ENCODE data around the gene EPHA7. TPM values are rescaled to one million over a fixed set of nuclear protein-coding genes. Genes with fewer than 3 reads are reported as not detected.

The EPHA7 gene
- total RNA-seq: not detected in 2 replicates

DNA sequence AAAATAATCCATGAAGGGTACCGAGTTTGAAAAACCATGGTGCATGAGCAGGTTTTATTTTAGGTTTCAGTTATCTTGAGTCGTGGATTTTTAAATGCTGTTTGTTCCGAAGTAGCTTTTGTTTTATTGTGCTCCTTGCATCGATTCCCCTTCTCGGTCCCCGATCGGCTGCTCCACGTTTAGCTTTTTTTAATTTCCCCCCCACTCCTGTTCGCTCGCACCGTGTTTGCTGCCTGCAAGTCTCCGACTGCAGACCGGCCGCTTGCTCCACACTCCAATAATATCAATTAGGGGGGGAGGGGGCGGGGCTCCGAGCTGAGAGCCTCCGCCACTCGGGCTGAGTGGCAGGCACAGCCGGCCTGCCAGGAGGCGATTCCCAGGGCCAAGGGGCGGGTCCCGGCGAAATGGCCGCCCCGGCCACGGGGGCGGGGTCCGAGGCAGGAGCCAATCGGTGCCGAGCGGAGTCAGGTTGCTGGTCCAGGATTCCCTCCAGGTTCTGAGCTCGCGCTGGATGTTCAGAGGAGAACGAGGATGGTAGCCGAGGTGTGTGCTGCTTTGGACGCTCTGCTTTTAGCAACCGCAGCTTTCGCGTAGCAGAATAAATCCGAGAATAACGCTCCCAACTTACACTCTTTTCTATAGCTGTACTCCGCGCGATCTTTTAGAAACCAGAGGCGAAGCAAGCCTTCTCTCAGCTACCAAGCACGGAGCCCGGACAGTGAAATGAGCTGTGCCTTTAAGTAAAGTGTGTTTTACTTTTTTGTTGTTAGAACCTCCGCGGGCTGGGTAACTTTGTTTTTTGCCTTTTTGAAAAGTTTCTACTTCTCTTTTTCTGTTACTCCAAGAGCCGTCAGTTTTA is at the start of gene EPHA7:
EPHA7 (minus strand) TSS at position 256 of the 859 bp plus-strand sequence; CDS start at position 38, 218 bp downstream.
- intact Hi-C loops (cut with micrococcal nuclease): loop anchor here (5.0 kb wide), 2 partner anchors 607 to 1678 kb away; no protein-coding TSS in a partner anchor

DNA sequence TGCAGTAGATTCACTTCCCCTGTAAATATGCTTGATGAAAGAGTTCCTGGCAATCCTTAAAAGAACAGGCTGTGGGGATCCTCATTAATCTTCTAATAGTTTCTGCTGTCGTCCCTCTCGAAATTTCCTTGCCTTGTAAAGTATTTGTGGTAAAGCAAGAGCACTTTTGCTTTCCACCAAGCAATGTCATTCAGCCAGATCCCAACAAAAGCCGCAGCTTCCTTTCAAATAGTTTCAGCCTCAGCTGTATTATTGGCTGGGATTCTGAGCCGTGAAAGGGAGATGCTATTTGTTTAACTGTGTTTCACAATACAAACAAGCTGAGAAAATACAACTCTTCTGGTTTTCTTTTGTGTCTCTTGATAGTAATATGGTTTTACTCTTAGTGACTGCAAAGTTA is 48.9 kb upstream of the EPHA7 start:
- intact Hi-C loops (cut with micrococcal nuclease): no loop called here

DNA sequence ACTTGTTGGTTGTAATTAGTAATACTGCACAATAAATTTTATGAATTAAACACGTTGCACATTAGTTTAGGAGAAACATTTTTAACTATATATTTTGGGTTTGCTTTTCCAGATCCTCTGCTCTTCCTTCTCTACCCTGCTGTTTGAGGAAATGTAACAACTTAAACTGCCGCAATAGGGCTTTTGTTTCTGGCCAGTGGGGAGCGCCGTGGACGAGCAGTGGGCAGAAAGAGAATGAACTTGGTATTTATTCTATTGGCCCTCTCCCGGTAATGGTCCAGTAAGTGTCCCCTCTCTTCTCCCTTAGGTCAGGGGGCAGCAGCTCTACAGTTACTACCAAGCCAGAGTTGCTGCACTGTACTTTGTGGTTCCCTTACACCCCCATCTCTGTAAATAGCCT is 35.2 kb upstream of the EPHA7 start:
- intact Hi-C loops (cut with micrococcal nuclease): no loop called here

DNA sequence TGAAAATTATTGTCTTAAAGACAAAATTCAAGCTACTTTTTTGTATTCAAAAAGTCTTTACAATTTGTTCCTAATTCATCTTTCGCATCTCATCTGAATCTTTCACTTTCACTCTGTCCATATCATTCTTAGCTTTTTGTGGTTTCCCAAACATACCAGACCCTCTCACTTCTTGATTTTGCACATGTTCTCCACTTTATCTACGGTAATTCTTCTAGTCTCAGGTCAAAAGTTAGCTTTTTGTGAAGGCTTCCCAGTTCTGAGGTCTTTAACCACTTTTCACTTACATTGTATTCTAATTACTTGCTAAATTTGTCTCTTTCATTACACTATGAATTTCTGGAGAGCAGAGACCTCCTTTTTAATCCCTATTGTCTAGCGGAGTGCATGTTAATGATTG is 34.6 kb upstream of the EPHA7 start:
- intact Hi-C loops (cut with micrococcal nuclease): no loop called here

DNA sequence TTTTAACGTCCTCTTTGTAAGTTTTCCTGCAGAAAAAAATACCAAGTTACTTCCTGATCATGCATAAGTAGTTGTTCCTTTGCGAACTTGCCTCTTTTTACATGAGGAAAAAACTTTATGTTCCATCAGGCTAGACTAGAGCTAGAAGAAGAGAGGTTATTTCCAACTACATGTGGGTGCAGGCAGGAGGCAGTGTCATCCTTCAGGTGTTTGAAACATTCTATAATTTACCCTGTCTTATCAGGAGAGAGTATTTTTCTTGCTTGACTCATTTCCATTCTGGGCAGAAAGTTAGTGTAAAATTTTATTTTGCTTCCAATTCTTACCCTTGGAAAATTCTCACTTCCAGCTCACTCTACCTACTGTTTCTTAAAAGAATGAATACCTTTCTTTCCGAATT is 28.5 kb upstream of the EPHA7 start:
- intact Hi-C loops (cut with micrococcal nuclease): no loop called here

DNA sequence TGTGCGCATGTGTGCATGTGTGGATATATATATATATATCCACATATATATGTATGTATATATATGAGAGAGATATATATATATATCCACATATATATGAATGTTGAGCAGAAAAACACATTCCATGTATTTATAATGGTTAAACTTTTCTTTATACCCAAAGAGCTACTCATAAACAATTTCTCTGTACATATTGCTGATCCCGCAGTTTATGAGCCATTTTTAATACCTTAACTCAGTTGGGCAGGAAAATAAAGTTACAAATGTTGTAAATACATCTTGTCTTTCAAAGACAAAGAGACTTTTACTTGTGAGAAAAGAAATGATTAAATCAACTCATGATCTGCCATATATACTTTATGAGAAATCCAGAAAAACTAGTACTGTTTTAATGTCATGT is 18.1 kb upstream of the EPHA7 start:
- intact Hi-C loops (cut with micrococcal nuclease): no loop called here

DNA sequence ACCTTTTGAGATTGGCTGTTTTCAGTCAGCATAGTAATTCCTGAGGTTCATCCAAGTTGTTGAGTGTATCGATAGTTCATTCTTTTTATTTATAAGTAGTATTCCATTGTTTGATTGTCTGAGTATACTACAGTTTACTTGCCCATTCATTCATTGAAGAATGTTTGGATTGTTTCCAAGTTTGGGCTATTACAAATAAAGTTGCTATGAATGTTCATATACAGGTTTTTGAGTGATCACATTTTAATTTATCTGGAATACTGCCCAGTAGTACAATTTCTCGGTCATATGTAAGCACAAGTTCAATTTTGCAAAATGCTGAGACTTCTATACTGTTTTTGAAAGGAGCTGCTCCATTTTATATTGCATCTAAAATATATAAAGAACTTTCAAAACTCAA is 14.2 kb upstream of the EPHA7 start:
- intact Hi-C loops (cut with micrococcal nuclease): no loop called here

DNA sequence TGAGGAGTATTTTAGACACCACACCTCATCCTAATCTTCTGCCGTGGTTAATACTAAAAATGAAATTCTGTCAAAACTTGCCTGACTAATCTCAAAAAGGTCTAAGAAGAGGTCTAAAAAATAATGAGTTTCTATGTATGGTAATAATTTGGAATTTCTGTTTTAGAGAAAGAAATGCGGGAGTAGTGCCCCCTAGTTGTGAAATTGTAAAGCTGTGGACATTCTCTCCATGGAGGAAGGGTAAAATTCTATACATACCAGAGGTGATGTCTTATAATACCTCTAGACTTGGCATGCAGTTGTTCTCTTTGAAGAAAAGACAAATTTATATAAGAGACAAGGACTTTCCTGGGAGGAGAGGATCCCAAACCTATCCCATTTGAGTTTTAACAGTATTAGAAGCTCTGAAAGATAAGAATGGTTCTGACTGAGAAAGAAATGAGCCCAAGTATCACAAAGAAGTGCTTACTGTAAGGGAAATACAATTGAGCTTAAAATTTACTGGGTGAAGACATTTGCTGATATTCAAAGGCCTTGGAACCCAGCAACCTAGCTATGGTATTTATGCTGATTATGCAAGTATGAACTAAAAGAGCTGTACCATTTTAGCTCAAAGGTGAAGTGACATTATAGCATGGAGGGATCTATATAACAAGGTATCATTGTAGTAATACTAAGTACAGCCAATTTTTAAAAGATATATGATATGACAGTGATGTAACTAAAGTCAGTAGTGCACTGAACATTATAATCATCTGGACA is 5.1 kb upstream of the EPHA7 start:
- intact Hi-C loops (cut with micrococcal nuclease): loop anchor here (5.0 kb wide), 2 partner anchors 612 to 1673 kb away; no protein-coding TSS in a partner anchor

DNA sequence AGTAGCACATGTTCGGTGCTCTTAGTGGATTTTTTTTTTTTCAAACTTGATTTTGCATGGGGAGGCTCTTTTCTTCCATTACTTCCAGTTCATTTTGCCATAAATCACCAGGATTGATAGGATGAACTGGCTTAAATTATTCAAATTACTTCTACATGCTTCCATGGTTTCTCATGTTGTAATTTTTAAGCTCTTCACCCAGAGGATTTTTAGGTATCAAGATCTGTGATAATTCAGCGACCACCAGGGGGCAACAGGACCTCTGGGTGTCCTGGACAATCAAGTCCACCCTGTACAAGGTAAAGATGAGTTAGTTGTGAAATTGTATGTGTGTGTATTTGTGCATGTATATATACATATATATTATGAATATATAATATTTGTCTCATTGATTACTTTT is 4.2 kb upstream of the EPHA7 start:
- intact Hi-C loops (cut with micrococcal nuclease): loop anchor here (5.0 kb wide), 2 partner anchors 611 to 1674 kb away; no protein-coding TSS in a partner anchor

DNA sequence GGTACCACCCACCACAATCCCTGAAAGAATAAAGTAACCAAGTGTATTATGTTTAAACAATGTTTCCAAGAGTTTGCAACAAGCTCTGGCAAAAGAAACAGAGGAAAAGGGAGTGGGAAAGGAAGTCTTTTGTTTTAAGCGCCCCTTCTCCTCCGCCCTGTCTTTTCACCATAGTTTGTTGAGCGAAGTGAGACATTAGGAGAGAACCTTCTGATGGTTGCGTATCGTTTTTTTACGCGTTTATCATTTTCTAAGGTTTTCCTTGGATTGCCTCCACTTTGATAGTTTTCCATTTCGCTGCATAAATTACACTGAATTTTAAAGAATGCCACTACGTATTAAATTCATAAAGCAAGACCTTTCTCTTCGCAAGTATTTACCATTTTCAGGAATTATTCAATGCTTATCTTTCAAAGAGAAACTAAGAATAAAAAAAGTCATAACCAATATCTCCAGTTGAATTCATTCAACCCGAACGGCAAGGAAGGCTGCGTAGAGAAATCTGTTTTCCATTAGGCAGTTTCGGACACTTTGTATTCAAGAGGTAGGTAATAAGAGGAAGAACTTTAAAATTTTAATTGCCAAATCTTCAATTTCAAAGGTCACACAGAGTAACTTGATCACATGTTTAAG is 920 bp upstream of the EPHA7 start:
- intact Hi-C loops (cut with micrococcal nuclease): loop anchor here (5.0 kb wide), 2 partner anchors 608 to 1677 kb away; no protein-coding TSS in a partner anchor

DNA sequence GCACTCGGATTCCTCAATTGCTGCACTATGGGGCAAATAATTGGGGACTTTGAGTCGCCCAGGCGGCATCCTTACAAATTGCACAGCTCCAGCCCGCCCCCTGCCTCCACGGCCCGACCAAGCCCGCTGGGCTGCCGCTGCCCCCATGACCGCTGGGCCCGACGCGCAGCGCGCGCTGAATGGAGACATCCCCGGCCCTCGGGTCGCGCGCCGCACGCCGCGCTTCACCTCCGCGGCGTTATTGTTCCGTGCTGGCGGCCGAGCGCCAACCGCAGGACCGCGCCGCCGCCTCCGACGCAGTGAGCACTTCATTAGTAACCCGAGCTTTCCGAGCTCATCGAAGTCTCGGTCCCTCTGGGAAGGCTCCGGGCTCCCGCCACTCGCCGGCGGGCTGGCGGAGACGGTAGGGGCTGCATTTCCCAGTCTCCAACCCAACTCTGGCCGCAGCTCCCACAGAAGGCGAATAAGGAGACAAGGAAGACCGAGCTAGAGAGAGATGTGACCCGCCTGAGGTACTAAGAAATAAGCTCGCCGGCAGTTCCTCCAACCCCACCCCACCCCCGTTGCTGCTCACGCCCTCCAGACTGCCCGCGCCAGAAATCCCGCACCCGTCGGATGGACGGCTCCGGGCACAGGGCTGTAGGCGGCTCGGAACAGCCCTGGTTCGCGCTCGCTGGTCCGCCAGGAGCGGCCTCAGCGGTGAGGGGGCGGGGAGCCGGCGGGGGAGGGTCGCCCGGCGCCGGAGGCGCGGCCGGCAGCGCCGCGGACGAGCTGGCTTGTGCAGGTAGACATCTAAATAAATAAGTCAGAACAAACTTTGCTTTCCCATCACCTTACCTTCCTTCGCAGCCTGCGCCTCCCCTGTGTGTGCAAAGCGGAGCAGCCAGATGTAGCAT is 703 bp downstream of the EPHA7 start:
- intact Hi-C loops (cut with micrococcal nuclease): no loop called here

DNA sequence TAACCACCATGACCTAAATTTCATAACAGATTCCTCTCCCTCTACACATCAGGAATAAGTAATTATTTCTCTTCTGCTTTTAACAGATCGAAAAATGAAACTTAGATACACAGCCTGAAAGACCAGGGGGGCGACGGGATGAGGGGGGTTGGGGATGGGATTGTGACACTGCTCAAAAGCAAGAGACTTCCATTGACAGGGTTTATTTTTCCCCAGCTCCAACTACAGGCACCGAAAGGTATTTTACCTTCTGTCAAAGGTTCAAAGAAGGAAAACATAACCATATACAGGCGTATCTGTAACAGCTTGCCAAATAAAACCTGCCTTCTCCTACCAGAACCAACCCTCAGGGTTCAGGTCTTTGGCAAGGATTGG is 1.3 kb downstream of the EPHA7 start:
- intact Hi-C loops (cut with micrococcal nuclease): no loop called here

DNA sequence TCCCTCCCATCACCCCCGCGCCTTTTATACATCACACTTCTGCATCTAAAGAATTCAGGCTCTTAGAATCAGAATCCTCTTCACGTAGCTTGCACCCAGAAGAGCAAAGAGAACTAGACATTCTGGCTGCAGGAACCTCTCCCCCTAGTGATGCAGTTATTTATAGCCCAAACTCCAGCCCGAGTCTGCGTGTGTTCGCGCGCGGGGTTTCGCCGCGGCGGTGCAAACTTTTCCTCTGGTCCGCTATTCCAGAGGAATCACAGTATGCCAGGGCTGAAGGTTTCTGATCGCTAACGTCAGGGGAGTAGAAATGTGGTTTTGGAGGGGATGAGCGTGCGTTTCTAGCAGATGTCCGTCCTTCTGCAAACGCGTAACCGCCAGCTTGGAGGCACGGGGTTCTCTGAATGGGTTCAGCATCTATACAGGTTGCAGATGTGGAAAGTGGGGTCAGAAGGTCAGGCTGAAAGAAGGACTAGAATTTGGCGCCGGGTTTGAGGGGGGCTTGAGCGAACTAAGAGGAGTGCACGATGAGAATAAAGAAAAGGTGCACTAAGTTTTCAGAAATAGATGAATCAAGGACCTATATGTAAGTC is 1.8 kb downstream of the EPHA7 start:
- intact Hi-C loops (cut with micrococcal nuclease): no loop called here

DNA sequence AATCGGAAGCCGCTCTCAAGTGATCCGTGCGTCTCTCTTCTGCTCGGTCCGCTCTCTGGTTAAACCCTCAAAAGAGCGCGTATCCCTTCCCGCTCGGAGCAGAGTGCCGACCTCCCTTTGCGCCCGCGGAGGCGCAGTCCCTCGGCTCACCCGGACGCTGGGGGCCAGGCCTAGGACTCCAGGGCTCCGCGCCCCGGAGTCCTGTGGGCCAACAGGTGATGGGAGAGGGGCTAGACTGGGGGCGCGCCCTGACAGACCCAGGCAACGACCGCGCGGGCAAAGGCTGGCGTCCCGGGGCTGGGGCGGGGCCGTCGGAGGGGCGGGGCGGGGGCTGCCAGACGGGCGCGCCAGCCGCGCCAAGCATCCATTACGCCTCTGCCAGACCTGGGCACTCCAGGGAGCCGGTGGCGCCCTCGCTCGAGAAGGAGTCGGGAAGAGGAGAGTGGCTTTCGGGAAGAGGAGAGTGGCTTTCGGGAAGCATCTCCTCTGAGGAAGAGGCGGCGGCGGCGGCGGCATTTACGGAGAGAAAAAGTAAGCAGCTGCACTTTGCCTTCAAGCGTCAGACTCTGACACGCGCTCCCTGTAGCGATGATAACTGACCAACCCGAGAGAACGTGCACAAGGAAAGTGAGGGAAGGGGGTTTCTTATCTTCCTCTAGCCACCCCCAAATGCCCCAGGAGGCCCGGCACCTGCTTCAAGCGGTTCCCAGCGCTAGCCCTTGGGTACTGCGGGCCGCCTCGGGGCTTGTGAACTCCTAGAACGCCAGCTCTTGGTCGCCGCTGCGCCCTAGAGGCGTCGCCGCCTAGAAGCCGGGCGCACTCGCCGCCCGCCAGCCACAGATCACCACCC is 2.6 kb downstream of the EPHA7 start:
- intact Hi-C loops (cut with micrococcal nuclease): no loop called here

DNA sequence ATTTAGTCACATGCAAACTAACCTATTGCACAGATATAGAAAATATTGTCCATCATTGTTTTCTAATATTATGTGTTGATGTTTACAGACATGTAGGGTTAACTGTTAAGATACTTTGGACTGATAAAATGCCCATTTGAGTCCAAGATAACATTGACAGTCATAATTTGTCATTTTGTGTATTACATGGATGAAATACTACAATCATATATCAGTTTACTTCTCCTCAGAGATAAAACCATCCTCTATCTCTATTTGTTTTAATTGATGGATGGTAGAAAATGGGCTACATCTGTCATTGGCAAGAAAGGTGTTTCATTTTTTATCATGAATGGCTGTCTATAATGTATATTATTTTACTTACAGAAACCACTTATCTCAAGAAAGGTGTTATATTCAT is 6.2 kb downstream of the EPHA7 start:
- intact Hi-C loops (cut with micrococcal nuclease): no loop called here

DNA sequence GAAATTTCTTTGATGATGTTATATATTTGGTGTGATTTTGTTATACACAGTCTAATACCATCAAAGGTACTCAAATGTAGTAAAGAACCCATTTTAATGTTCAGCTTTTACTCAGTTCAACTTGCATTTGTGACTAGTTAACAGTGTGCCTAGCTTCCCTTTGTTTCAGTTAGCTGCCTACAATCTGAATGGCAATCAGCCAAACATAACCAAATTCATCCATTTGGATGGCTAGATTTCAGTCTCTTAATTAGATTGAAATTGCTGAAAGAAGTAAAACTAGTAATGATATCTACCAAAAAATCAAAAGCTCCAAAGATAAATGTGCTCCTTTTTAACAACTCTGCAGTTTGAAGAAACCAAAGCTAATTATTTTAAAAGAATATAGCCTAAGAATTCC is 6.9 kb downstream of the EPHA7 start:
- intact Hi-C loops (cut with micrococcal nuclease): no loop called here

DNA sequence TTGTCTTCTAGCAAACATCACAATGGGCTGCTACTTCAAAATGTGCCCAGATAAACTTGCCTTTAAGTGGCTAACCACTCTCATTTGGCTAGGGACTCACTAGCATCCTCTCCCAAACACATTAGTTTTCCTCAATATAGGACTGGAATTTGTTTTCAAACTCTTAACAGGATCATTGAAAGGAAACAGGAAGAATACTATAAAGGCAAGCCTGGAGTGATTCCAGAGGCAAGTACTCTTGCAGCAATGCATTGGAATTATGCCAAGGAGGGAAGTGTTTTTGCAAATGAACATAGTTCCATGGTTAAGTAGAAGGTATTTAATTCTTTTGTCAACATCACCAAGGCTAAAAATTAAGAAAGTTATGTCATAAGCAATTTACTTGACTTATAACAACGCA is 12.2 kb downstream of the EPHA7 start:
- intact Hi-C loops (cut with micrococcal nuclease): no loop called here

DNA sequence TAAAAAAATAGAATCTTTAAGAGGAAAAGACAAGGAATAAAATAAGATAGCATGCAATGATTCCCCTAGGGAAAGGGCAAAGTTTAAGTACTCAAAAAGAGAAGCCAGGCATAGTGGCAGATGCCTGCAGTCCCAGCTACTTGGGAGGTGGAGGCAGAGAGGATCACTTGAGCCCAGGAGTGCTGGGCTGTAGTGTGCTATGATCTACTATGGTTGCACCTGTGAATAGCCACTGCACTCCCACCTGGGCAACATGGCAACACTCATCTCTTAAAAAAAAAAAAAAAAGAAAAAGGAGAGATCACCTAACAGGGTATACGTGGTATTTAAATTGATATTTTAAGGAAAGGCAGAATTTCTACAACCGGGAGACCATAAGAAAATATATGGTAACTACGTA is 16.0 kb downstream of the EPHA7 start:
- intact Hi-C loops (cut with micrococcal nuclease): no loop called here

DNA sequence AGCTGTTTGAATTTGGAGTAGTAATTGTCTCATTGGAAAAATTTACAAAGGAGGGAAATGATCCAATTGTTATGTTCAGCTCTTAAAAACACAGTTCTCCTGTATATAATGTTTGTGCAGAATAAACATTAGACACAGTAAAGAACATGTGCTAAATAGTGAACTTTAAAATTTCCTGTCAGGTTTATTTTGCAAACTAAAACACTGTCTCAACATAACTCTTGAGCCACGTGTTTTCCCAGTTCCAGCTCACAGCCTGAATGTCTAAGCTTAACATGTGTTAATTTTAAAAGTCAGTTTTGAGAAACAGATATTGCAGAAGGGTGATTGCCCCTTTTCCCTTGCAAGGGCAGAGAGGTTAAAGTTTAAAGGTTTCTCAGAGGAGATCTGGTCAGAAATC is 20.6 kb downstream of the EPHA7 start:
- intact Hi-C loops (cut with micrococcal nuclease): no loop called here

DNA sequence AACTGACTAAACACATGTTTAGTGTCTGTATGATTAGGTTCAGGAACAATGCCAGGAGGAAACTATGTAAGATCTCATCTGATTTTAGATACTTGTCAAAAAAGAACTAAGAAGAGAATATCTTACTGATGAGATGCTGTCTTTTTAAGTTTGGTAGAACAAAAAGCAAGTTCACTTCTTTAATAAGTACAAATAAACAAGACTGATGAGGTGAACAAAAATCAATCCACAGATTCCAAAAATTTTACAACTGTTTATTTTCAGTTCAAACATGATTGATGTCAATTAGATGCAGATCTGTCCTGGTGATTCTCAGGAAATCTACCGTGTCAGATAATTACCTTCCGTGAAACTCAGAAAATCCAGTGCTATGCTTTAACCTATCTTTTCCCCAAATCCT is 24.9 kb downstream of the EPHA7 start:
- intact Hi-C loops (cut with micrococcal nuclease): no loop called here
